DMS53 treated with DMSO at 0.1 percent for 48 hours (cell line): Measurements from ENCODE around the gene TMEM255A.
"Not testable (repeated sequence)": the region's sequence is repeated elsewhere in the genome, so short reads cannot be mapped to it uniquely, and the experiment has no call there.

Source experiments
- DNase-seq: peaks from one replicate; lab custom pipeline; 2025; ENCODE audit not compliant: unreplicated experiment; lab: John Stamatoyannopoulos, UW

The TMEM255A gene

GRCh38 chrX:120310861-120311726, at the start of gene TMEM255A:
Gene TMEM255A (minus strand): TSS chrX:120311461. CDS start chrX:120311309, 152 bp downstream.
- peak; percentile 22 for DNase-seq

GRCh38 chrX:120358737-120359456, 47.6 kb upstream of the TMEM255A start:
- DNase-seq, result no peak

GRCh38 chrX:120357186-120357585, 45.9 kb upstream of the TMEM255A start:
- no peak for DNase-seq

DNA sequence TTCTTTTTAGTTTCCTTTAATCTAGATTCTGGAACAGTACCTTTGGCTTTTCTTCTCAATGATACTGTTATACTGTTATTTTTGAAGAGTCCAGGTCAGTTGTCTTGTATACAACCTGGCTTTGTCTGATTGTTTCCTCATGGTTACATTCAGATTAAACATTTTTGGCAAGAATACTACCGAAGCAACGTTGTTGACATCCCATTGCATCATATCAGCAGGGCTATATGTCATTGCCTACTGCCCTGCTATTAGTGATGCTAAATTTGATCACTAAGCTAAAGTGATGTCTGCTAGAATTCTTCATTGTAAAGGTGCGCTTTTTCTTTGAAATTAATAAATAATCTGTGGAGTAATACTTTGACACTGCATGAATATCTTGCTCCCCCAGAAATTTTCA, 44.8 kb upstream of the TMEM255A start:
- no peak for DNase-seq

DNA sequence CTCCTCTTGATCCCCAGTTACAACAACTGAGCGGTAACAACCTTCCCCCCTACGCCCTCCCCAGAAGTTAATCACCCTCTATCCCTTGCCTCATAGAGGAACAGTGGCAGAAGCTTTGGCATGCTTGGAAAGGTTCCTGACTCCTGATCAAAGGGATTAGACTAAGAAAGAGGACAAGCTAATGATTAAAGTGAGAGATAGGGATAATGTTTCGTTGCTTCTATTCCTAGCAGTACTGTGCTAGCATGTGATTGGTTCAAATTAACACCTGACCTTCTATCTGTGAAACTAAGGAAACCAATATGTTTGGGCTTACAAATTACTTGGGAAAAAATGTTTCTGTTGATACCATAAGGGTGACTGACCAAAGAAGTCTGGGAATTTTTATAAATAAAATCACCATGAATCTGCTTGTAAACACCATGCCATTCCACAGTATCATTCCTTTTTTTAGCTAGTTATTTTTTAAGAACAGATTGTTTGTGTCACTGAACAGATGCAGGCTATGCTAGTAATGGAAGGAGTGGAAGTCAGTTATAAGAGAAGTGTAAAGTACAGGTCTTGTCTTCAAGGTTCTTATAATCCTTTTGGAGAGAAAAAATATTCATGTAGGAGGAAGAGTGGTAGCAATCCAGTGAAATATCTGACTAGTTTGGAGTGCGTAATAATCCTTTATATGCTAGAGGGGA, 39.3 kb upstream of the TMEM255A start:
- no peak for DNase-seq

DNA sequence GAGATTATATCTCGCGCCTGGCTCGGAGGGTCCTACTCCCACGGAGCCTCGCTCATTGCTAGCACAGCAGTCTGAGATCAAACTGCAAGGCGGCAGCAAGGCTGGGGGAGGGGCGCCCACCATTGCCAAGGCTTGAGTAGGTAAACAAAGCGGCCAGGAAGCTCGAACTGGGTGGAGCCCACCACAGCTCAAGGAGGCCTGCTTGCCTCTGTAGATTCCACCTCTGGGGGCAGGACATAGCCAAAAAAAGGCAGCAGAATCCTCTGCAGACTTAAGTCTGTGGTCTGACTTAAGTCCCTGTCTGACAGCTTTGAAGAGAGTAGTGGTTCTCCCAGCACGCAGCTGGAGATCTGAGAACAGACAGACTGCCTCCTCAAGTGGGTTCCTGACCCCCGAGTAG, 33.3 kb upstream of the TMEM255A start:
- not testable (repeated sequence) for DNase-seq

DNA sequence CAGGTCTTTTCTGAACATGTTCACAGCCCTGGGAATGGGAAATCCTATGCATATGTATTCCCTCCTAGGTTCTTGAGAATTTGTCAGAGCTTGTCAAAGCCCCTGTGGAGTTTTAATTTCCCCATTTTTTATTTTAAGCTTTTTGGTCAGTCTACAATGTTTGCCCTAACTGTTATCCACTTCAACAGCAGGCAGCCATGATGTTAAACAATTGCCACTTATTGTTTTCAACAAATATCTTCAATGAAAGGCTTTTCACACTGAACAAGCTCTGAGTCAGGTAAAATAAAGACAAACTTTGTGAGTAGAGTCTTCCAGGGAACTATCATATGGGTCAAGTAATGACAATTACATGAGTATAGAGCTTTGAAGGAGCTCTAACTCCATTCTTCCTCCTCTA, 25.6 kb upstream of the TMEM255A start:
- DNase-seq, result no peak

DNA sequence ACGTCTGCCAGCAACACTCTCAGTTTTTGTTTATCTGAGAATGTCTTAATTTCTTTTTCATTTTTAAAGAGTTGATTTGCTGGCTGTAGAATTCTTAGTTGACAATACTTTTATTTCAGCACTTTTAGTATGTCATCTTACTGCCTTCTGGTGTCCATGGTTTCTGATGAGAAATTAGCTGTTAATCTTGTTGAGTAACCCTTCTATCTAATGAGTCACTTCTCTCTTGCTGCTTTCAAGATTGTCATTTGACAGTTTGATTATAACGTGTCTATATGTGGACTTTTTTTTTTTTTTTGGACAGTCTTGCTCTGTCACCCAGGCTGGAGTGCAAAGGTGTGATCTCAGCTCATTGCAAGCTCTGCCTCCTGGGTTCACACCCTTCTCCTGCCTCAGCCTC, 24.0 kb upstream of the TMEM255A start:
- DNase-seq, result no peak

GRCh38 chrX:120334603-120335002, 23.3 kb upstream of the TMEM255A start:
- DNase-seq, result no peak

- DNase-seq, result no peak
Observed at GRCh38 chrX:120334151-120334550, 22.9 kb upstream of the TMEM255A start.

DNA sequence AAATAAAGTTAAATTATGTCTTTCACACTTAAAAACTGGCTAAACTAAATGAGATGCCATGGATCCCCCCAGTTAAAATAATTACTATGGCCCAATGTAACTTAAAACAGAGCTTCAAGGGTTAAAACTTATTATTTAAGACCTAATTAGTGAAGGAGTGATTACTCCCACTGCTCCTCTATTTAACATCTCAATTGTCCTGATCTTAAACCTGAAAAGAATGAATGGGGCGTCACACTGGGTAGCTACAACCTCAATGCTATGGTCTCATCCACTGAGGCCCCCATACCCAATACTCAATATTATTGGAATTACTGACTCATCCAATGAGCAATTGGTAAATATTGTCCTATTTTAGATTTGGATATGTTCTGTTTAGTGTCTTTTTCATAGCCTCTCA, 21.1 kb upstream of the TMEM255A start:
- DNase-seq, result no peak

- no peak for DNase-seq
Observed at GRCh38 chrX:120331116-120331515, 19.9 kb upstream of the TMEM255A start.

- DNase-seq, result no peak
Observed at GRCh38 chrX:120321520-120322281, 10.4 kb upstream of the TMEM255A start.

DNA sequence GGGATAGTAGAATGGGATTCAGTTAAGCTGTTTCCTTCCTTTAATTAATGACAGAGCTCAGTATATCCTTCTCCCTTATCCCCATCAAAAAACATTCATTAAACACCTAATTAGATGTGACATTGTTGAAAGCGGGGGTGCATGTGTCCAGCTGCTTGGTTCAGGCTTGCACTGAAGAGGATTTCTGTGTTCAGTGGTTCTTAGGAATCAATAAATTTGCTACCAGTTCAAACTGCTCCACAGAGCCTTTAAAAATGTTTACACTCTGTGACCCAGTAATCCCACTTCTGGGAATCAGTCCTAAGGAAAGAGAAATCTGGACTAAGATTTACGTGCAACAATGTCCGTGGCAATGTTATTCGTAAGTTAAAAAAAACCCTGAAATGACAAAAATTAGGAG, 7.2 kb upstream of the TMEM255A start:
- no peak for DNase-seq

- DNase-seq, result peak; percentile 80
Observed at GRCh38 chrX:120316587-120317283, 5.5 kb upstream of the TMEM255A start.

- no peak for DNase-seq
Observed at GRCh38 chrX:120315776-120316175, 4.5 kb upstream of the TMEM255A start.

DNA sequence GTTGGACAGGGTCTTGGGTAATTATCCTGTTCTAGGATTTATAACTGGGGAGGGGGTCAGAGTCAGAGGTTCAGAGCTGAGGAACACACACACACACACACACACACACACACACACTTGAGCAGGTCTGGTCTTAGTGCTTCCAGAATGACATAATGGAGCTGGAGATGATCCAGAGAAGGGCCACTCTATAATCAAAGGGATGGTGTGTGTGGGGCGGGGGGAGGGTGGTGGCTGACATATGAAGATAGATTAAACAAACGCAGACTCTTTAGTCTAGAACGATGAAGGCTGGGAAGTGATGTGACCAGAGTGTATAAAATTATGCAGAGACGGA, 434 bp upstream of the TMEM255A start:
- no peak for DNase-seq

DNA sequence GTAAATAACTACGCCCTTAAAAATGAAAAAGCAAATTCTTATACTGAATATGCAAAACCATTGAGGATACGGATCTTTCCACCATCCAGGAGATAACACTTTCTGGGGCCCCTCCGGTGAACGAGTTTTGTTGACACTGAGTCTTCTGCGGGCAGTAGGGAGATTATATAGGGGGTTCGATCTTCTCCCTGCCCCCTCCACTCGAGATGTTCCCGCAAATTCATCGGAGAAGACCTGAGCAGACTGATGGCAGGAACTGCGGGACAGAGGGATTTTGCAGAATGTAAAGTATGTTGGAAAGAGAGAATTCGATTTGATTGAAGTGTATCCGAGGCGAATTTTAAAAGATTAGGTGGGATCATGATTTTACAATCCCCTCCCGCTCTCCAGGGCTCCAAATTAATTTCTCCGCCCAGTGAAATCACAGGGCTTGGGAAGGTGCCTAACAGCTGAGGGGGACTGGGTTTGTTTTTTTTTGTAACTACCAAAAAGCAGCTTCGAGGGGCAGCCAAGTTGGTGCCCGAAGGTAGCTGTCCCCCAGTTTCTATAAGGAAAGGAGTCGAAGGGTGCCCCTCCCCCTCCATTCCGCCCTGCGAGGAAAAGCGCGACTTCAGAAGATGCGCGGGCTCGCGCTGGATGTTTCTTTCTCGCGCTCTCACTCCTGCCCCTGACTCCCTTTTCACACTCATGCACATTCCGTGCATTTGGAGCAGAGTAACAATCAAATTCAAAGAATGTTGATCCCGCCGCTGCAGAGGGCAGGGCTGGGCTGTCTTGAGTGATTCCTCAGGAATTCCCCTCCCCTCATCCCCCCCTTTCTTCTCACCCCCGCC, 1.2 kb downstream of the TMEM255A start:
- DNase-seq, result no peak
